A673 (cell line): ENCODE results near the gene CHN1.

ENCODE experiments used
- CTCF ChIP-seq: fragments of 300-800, 200-600 bp; sonication (generic); conservative IDR thresholded peaks from 2 replicates; pipeline ENCODE4 v1.5.1; 2017; ENCODE audit warnings: low read depth, mild to moderate bottlenecking, antibody characterized with exemption, low read length, moderate library complexity, mixed read lengths
- EZH2 ChIP-seq: fragments of 200-600 bp; sonication (generic); IDR thresholded peaks from 2 replicates; pipeline ENCODE4 v1.6.1; 2017; ENCODE audit warnings: borderline replicate concordance, low read depth, mild to moderate bottlenecking, mixed read lengths, antibody characterized with exemption, low read length; ENCODE audit not compliant: poor library complexity, severe bottlenecking

- no peak for TF ChIP-seq CTCF
- no peak for TF ChIP-seq EZH2
Observed at GRCh38 chr2:174842496-174842895, 162.7 kb downstream of the CHN1 start.
